Activated CD4-positive, alpha-beta T cell treated with anti-CD3 and anti-CD28 coated beads, Interleukin-2, amount 10 ng/mL, durations not matched to agents 7 days and 5 days (primary cell): Measurements from ENCODE around the gene C16orf89. TPM values are rescaled to one million over a fixed set of nuclear protein-coding genes. Genes with fewer than 3 reads are reported as not detected.
"Not testable (repeated sequence)": the region's sequence is repeated elsewhere in the genome, so short reads cannot be mapped to it uniquely, and the experiment has no call there.

Source experiments
- CTCF ChIA-PET: fragments of 350-600 bp; sonication (Branson Sonifier 250); formaldehyde crosslinking; loops from one replicate; lab custom pipeline; 2021; ENCODE audit warnings: antibody characterized with exemption; lab: Charles Lee
- POLR2A ChIA-PET: fragments of 350-600 bp; sonication (Branson Sonifier 250); formaldehyde crosslinking; loops from one replicate; lab custom pipeline; 2021; ENCODE audit warnings: antibody characterized with exemption; lab: Charles Lee
- DNase-seq: peaks from one replicate; pipeline ENCODE4 v3.0.0-alpha.2; 2020
- H3K27ac Mint-ChIP-seq: one replicate; pipeline ENCODE4 v1.8.0; 2021; ENCODE audit warnings: mild to moderate bottlenecking, moderate library complexity, mixed read lengths
- H3K27me3 Mint-ChIP-seq: one replicate; pipeline ENCODE4 v1.8.0; 2021; ENCODE audit warnings: mixed read lengths
- H3K36me3 Mint-ChIP-seq: one replicate; pipeline ENCODE4 v1.8.0; 2021; ENCODE audit warnings: low read depth, mixed read lengths
- H3K4me1 Mint-ChIP-seq: one replicate; pipeline ENCODE4 v1.8.0; 2021; ENCODE audit warnings: mixed read lengths
- H3K4me3 Mint-ChIP-seq: one replicate; pipeline ENCODE4 v1.8.0; 2021; ENCODE audit warnings: mild to moderate bottlenecking, moderate library complexity, mixed read lengths
- H3K9me3 Mint-ChIP-seq: one replicate; pipeline ENCODE4 v1.8.0; 2021; ENCODE audit warnings: mixed read lengths
- total RNA-seq, 2 experiments: library from RNA; stranded (reverse); gene quantifications; one replicate each; pipeline ENCODE4 v1.2.3, GENCODE V29; 2021

C16orf89 gene, protein sequence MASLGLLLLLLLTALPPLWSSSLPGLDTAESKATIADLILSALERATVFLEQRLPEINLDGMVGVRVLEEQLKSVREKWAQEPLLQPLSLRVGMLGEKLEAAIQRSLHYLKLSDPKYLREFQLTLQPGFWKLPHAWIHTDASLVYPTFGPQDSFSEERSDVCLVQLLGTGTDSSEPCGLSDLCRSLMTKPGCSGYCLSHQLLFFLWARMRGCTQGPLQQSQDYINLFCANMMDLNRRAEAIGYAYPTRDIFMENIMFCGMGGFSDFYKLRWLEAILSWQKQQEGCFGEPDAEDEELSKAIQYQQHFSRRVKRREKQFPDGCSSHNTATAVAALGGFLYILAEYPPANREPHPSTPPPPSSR
- total RNA-seq, result not detected

DNA sequence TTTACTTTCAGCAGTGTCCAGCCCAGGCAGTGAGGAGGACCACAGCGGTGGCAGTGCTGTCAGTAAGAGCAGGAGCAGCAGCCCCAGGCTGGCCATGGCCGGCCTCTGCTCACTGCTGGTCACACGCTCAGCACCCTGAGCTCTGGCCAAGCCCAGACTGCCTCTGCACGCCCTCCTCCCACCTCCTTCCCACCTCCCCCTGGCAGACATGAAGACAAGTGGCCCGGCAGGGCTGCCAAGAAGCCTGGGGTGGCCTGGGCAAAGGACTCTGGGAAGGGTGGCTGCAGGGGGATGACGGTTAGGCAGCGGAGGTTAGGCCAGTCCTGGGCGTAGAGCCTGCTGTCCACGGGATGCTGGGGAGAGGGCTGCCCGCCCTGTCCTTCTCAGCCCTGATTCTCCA lies at the start of gene C16orf89:
Gene C16orf89, minus strand, starts transcription at position 144 of the 400 bp plus-strand sequence. Its CDS starts 48 bp downstream, at position 96.
- no peaks in the 10 kb centered on the region for H3K9me3 Mint-ChIP-seq
- no peaks in the 10 kb centered on the region for H3K27me3 Mint-ChIP-seq
- no peak within 1 kb of the TSS for H3K27ac Mint-ChIP-seq
- H3K4me3 Mint-ChIP-seq, result no peak within 1 kb of the TSS
- H3K4me1 Mint-ChIP-seq, result peaks cover 6% of the 10 kb centered on the region
- no peaks in the 10 kb centered on the region for H3K36me3 Mint-ChIP-seq
- CTCF ChIA-PET, result interaction anchor here (1.8 kb wide), 1 partner anchor 10 kb away, joined by 5 read pairs; no protein-coding TSS in a partner anchor
- DNase-seq, result no peak
- POLR2A ChIA-PET, result no interaction called here

DNA sequence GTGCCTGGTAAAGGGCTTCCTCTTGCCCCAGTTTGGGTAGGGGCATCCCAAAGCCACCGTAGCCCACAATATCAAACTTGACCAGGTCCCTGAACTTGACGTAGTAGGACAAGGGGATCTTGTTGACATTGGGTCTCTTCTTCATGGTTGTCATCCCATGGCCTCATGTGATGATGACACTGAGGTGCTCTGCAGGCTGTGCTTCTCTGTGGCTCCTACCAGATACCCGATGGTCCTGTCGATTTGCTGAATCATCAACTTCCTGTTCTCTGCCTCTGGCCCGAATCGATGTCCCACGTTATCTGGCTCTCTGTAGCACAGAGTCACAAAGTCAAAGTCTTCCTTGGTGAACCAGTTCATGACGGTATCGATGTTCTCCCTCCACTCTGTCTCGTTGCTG lies 45.2 kb upstream of the C16orf89 start:
- H3K9me3 Mint-ChIP-seq, POLR2A ChIA-PET, H3K4me3 Mint-ChIP-seq, H3K27ac Mint-ChIP-seq, DNase-seq, H3K27me3 Mint-ChIP-seq, CTCF ChIA-PET, H3K36me3 Mint-ChIP-seq, H3K4me1 Mint-ChIP-seq: not testable (repeated sequence)

DNA sequence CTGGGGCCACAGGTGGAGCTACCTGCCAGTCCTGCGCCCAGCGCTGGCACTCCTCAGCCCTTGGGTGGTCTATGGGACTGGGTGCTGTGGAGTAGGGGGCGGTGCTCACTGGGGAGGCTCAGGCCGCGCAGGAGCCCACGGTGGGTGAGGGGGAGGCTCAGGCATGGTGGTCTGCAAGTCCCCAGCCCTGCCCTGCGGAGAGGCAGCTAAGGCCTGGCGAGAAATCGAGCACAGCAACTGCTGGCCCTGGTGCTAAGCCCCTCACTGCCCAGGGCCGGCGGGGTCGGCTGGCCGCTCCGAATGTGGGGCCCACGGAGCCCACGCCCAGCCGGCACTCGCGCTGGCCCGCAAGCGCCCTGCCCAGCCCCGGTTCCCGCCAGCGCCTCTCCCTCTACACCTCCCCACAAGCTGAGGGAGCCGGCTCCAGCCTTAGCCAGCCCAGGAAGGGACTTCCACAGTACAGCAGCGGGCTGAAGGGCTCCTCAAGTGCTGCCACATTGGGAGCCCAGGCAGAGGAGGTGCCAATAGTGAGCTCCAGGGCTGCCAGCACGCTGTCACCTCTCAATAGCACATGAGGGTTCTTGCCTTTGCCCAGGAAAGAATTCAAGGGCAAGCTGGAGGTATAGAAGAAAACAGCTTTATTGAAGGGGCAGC lies 42.9 kb upstream of the C16orf89 start:
- Mint-ChIP-seq H3K27me3 (peaks cover 4% of the 10 kb centered on the region), H3K4me1 (no peaks in the 10 kb centered on the region), H3K27ac (no peak overlapping the region), H3K4me3 (no peak overlapping the region), H3K36me3 (no peaks in the 10 kb centered on the region), H3K9me3 (no peaks in the 10 kb centered on the region)
- CTCF ChIA-PET, result no interaction called here
- no peak for DNase-seq
- POLR2A ChIA-PET, result no interaction called here

DNA sequence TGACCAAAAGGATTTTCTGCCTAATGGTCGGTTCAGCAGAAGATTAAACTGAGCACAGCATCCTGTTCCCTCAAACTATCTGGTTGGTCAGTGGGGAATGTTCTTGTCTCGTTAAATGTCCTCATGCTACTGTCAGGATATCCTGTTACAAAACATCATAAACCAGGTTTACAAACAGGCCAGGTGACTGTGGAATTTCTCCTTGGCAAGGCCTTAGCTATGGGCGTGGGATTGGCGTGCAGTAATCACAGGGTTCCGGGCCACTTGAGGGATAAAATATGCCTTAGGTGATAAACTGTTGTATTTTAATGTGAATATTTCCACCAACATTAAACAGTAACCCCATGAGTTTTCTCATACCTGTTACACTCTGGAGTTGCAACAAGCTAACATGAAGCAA lies 39.3 kb upstream of the C16orf89 start:
- CTCF ChIA-PET, result interaction anchor here (0.7 kb wide), 1 partner anchor 13 kb away, joined by 3 read pairs; no protein-coding TSS in a partner anchor
- H3K4me1 Mint-ChIP-seq, POLR2A ChIA-PET: not testable (repeated sequence)

DNA sequence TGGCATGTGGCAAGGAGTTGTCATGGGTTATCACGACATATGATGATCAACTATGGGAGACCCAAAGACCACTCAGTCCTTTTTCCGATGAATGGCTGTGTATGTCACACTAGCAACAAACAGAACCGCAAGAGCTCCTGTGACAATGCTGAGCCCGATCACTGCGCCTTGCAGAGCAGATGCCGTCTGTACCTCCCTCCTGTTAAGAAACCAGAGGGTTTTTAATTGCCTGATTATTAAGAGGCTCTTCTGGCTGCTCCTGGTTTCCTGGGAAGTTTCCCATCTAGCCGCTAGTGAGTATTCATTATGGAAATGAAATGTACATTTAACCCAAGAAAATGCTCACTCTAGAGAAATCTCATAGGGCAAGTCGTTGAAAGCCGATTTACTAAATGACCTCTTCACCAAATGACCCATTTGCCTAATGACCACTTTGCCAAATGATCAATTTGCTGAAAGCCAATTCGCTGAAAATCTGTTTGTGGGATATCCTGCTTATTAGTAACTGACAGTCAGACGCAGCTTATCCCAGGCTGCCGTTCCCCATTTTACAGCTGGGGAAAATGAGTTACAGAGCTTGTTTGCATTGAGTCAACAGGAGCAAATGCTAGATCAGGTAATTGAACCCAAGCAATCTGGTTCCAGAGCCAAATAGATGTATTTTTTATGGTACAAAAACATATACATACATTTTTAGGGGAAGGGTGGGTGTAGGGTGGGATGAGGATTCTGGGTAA lies 37.7 kb upstream of the C16orf89 start:
- H3K4me1 Mint-ChIP-seq, H3K27me3 Mint-ChIP-seq, H3K36me3 Mint-ChIP-seq, DNase-seq, H3K4me3 Mint-ChIP-seq, CTCF ChIA-PET, POLR2A ChIA-PET, H3K27ac Mint-ChIP-seq, H3K9me3 Mint-ChIP-seq: not testable (repeated sequence)

More for the DNA sequence above, 39.3 kb upstream of the C16orf89 start:
- not testable (repeated sequence) for H3K4me3 Mint-ChIP-seq, DNase-seq, H3K27me3 Mint-ChIP-seq, H3K36me3 Mint-ChIP-seq, H3K27ac Mint-ChIP-seq, H3K9me3 Mint-ChIP-seq

DNA sequence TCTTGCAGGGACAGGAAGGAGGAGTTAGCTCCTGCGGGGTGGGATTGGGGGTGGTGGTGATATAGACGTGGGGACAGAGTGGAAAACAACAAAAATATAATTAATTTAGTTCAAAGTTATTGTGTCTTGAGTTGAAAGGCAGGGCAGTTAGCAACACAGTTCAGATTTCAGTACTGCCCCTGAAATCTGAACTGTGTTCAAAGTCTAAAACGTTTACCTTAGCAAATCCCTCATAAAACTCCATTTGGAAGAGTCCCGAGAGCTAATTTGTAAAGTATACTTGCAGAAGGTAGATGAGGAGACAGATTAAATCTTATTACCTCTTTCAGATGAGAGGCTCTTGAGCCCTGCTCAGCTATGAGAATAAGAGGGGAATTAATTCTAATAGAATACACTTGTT lies 33.4 kb upstream of the C16orf89 start:
- H3K4me1 Mint-ChIP-seq, result peaks cover 24% of the 10 kb centered on the region
- H3K36me3 Mint-ChIP-seq, H3K27me3 Mint-ChIP-seq, H3K9me3 Mint-ChIP-seq, POLR2A ChIA-PET, H3K27ac Mint-ChIP-seq, CTCF ChIA-PET, DNase-seq: not testable (repeated sequence)
- peak overlapping the region; percentile 86 for H3K4me3 Mint-ChIP-seq

DNA sequence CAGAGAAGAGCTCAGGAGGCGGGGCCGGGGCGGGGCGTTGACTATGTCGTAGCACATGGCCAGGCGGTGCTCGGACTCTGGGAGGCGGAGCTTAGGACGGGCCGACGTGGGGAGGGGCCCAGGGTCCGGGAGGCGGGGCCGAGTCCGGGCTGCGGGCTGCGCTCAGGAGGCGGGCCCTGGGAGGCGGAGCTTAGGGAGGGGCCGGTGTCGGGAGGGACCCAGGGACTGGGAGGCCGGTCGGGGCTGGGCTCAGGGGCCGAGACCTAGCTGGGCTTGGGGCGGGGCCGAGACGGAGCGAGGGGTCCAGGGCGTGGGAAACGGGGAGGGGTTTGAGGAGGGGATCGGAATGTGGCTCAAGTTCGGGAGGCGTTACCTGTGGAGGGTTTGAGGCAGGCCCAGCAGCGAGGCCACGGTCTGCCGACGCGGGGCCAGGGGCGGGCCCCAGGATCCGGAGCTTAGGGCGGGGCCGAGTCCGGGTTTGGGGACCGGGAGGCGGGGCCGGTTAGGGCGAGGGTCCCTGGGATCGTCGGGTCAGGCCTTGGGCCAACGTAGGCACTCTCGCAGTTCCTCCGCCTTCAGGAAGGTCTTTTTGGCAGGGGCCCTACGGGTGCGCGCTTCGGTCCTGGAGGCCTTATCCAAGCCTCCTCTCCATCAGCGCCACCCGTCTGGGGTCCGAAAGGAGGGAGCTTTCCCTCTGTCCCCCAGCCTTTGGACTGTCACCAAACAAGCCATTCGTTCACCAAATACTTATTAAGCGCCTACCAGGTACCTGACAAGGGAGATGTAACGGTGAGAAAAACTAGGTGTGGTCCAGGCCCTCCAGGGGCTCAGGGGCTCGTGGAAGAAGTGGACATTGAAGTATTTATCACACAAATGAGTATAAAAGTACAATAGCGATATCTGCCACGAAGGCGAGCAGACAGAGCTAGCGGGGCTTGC lies 32.7 kb upstream of the C16orf89 start:
- H3K27ac Mint-ChIP-seq, result peak overlapping the region; percentile 98
- H3K36me3 Mint-ChIP-seq, POLR2A ChIA-PET, H3K9me3 Mint-ChIP-seq, H3K27me3 Mint-ChIP-seq: not testable (repeated sequence)
- CTCF ChIA-PET, result interaction anchor here (0.6 kb wide), 1 partner anchor 14 kb away, joined by 7 read pairs; no protein-coding TSS in a partner anchor
- H3K4me1 Mint-ChIP-seq, result peaks cover 24% of the 10 kb centered on the region
- DNase-seq, result peak; percentile 73
- peak overlapping the region; percentile 86 for H3K4me3 Mint-ChIP-seq

DNA sequence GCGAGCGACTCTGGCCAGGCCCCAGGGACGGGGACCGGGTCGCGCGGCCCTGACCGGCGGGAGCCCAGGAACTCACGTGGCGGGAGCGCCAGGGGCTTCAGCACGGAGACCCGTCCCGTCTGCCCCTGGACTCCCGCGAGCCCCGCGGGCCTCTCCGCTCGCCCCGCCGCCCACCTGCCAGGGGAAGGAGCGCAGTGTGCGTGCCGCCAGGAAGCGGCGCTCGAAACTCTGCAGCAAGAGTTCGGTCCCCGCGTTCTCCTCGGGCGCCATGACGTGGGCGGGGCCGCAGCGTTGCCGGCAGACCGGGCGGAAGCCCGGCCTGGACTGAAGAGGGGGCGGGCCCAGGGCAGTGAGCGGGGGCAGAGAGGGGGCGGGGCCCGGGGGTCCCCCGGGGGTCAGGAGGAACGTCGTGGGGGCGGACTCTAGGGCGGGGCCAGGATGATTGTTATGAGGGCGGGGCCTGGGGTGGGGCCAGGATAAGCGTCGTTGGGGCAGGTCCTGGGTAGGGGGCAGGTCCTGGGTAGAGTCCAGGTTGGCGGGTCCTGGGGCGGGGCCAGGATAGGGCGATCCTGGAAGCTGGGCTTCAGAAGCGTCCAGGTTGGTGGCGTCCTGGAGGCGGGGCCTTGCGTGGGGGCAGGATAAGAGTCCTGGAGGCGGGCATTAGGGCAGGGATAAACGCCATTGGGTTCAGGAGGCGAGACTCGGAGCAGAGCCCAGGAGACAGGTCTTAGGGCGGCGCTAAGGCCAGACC lies 31.9 kb upstream of the C16orf89 start, which contains the start of gene EEF2KMT:
Gene EEF2KMT, minus strand, starts transcription at position 326 of the 751 bp plus-strand sequence. Its CDS starts 56 bp downstream, at position 270.
- H3K27me3 Mint-ChIP-seq, POLR2A ChIA-PET, H3K9me3 Mint-ChIP-seq, H3K36me3 Mint-ChIP-seq: not testable (repeated sequence)
- peaks cover 24% of the 10 kb centered on the region for H3K4me1 Mint-ChIP-seq
- peak within 1 kb of the TSS; percentile 98 for H3K27ac Mint-ChIP-seq
- DNase-seq, result peak; percentile 96
- H3K4me3 Mint-ChIP-seq, result peak within 1 kb of the TSS; percentile 86
- CTCF ChIA-PET, result interaction anchor here (0.6 kb wide), 1 partner anchor 14 kb away, joined by 7 read pairs; no protein-coding TSS in a partner anchor

DNA sequence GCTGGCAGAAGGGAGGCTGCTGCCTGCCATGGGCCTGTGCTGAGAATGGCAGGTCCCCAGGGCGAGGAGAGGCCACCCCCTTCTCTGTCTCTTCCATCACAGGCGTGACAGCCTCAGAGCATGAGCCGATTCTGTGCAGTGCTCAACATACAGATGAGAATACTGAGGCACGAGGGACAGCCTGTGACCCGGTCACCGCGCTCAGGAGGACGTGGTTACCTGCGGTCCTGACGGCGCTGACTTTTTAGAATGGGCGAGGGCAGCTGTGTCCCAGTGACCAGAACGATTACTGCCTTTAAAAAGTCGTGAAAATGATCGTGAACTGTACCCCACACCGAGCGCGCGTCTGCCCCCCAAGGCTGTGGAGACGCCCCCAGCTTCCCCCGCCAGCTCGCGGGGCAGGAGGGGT lies 31.3 kb upstream of the C16orf89 start:
- DNase-seq, result peak; percentile 35
- CTCF ChIA-PET, H3K27me3 Mint-ChIP-seq, H3K36me3 Mint-ChIP-seq, POLR2A ChIA-PET, H3K9me3 Mint-ChIP-seq: not testable (repeated sequence)
- peaks cover 27% of the 10 kb centered on the region for H3K4me1 Mint-ChIP-seq
- peak overlapping the region; percentile 87 for H3K27ac Mint-ChIP-seq
- peak overlapping the region; percentile 81 for H3K4me3 Mint-ChIP-seq

DNA sequence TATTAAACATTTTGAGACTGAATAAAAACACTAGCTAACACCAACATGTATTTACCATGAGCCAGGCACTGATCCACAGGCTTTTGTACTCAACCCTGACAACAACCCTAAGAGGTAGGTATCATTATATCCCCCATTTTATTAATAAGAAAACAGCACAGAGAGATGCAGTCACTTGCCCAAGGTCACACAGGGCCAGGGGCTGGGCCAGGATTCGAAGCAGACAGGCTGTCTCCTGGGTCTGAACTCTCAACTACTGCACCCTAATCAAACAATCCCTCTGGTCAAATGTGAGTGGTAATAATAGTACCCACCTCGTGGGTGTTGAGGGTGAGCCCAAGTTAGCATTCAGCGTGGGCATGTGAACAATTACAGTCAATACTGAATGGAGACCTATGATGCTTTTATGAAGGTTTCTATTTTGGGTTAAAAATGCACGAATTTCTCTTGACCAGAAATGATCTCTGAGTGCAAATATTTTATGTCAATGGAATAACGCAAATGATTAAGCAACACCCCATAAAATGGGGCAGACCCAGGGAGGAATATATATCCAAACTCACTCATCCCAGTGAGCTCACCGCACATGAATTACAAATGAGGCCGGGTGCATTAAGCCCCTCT lies 30.8 kb upstream of the C16orf89 start:
- CTCF ChIA-PET, H3K36me3 Mint-ChIP-seq, POLR2A ChIA-PET, H3K9me3 Mint-ChIP-seq, H3K27me3 Mint-ChIP-seq, DNase-seq: not testable (repeated sequence)
- H3K4me1 Mint-ChIP-seq, result peaks cover 28% of the 10 kb centered on the region
- H3K27ac Mint-ChIP-seq, result peak overlapping the region; percentile 87
- H3K4me3 Mint-ChIP-seq, result peak overlapping the region; percentile 81

DNA sequence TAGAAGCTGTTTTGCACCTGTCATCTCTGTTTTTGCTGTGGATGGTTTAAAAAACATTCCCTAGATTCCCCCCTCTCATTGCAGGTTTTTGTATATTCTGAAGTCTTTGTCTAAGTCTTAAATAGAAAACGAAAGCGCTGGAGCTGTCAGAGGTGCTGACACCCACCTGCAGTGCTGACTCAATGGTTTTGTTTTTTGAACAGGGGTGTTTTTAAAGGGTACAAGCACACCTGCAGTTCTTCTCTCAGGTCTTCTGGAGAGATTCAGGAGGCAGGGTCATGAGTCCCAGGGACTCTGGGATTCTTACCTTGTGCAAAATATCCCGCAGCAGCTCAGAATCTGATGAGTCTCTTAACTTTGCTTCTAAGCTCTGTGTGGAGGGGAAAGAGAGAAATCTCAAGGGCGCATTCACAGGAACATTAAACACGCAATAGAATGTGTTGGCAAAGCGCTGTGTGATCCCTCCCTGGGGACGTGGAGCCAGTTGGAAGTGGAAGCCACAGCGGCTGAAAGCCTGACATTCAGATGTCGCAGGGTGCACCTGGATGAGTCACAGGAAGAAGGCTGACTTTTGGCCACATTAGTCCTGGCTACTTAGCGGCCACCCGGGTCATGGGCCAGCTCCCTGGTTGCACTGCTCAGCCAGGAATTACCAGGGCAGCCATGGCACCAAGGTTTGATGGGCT lies 29.5 kb upstream of the C16orf89 start:
- DNase-seq, H3K36me3 Mint-ChIP-seq, H3K27me3 Mint-ChIP-seq, CTCF ChIA-PET, H3K4me3 Mint-ChIP-seq, POLR2A ChIA-PET, H3K9me3 Mint-ChIP-seq: not testable (repeated sequence)
- Mint-ChIP-seq H3K4me1 (peaks cover 28% of the 10 kb centered on the region), H3K27ac (peak overlapping the region; percentile 68)
